GM12865 (cell line): Measurements from ENCODE around the gene RBMS3.
"Not testable (repeated sequence)": the region's sequence is repeated elsewhere in the genome, so short reads cannot be mapped to it uniquely, and the experiment has no call there.

Experiments used
- DNase-seq: peaks from one replicate; pipeline ENCODE4 v3.0.0; 2010; ENCODE audit warnings: low read depth
- H3K4me3 ChIP-seq: 2 replicates; pipeline ENCODE4 v1.5.1; 2011; ENCODE audit warnings: mild to moderate bottlenecking, low read depth, low read length, control low read depth
- TF ChIP-seq, protein P1 (sequence below): IDR thresholded peaks from 2 replicates; pipeline ENCODE4 v1.5.1; 2011; ENCODE audit warnings: low read length, control low read depth, low read depth, inconsistent platforms; ENCODE audit not compliant: insufficient read depth; ENCODE audit errors: missing control alignments

RBMS3 gene

DNA sequence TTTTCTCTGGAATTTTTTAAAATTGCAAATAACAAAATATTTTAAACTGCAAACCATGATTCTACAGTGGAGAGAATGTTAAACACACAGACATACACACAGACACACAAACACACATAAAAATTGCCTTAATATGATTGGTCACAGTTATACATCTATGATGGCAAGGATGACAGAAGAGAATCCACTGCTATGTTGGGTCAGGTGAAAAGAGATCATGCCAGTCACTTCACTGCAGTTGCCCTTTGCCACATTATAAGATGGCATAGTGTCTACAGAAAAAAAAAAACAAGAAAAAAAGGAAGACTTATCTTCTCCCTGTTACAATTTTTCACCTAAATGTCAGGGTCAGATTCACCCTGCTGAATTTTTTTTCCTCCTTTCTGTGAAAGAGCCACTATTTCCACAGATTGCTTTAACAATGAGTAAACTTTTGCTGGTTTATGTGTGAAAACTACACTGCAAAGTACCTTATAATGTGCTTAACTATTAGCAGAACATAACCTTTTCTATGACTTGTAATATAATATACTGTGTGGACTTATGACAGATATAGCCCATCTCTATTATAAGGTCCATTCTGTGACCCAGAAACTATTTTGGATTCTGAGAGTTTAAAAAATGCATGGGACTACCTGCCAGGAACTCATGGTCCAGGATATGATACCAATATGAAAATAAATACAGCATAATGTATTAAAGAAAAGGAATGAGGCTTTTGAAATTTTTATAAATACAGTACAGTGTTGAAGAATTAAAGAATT lies 111.9 kb downstream of the RBMS3 start:
- DNase-seq = no peak
- H3K4me3 ChIP-seq = no peak overlapping the region
- TF ChIP-seq, protein P1, sequence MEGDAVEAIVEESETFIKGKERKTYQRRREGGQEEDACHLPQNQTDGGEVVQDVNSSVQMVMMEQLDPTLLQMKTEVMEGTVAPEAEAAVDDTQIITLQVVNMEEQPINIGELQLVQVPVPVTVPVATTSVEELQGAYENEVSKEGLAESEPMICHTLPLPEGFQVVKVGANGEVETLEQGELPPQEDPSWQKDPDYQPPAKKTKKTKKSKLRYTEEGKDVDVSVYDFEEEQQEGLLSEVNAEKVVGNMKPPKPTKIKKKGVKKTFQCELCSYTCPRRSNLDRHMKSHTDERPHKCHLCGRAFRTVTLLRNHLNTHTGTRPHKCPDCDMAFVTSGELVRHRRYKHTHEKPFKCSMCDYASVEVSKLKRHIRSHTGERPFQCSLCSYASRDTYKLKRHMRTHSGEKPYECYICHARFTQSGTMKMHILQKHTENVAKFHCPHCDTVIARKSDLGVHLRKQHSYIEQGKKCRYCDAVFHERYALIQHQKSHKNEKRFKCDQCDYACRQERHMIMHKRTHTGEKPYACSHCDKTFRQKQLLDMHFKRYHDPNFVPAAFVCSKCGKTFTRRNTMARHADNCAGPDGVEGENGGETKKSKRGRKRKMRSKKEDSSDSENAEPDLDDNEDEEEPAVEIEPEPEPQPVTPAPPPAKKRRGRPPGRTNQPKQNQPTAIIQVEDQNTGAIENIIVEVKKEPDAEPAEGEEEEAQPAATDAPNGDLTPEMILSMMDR = no peak

DNA sequence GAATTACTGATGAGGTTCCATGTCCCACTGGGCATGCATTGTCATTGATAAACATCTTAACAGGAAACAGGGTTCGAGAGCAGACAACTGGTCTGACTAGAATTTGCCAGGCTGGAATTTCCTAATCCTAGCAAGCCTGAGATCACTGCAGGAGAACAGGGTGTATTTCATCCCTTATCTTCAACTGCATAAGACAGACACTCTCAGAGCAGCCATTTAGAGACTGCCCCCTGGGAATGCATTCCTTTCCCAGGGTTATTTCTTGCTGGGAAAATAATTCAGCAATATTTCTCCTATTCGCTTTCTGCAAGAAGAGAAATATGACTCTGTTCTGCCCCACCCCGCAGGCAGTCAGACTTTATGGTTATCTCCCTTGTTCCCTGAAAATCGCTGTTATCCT lies 113.1 kb downstream of the RBMS3 start:
- not testable (repeated sequence) for DNase-seq, H3K4me3 ChIP-seq

DNA sequence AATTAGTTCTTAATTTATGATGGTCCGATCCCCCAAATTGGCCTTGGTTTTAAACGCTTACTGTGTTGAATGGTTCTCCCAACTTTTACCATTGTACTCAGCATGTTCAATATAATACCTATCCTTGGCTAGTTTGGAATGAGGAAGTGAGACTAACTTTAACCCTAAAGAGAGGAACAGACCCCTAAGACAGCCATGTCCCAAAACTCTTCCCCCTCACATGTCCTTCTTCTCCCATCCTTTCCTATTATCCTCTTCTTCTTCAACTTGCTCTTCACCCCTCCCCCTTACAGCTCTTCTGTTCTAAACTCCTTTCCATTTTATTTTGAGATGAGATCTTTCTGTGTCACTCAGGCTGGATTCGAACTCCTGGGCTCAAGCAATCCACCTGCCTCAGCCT lies 116.5 kb downstream of the RBMS3 start:
- DNase-seq = no peak
- TF ChIP-seq, protein P1 = no peak
- H3K4me3 ChIP-seq = no peak overlapping the region

DNA sequence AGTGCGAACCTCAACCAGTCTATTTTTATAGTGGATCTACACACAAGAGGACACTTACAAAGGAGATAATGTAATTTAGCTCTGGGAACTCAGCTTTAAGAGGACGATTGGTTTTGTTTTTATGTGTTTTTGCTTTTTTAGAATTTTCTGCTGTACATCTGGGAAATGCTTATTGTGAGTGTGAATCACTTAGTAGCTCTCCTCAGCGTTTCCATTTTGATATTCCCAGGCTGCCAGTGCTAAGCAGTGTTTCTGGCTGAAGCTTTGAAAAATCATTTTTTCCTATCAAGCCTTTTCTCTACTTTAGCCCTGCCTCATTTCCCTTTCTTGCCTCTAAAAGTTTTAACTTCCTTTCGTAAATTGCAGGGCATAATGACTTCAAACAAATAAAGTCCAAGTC lies 117.9 kb downstream of the RBMS3 start:
- TF ChIP-seq, protein P1 = no peak
- no peak overlapping the region for H3K4me3 ChIP-seq
- DNase-seq = no peak

DNA sequence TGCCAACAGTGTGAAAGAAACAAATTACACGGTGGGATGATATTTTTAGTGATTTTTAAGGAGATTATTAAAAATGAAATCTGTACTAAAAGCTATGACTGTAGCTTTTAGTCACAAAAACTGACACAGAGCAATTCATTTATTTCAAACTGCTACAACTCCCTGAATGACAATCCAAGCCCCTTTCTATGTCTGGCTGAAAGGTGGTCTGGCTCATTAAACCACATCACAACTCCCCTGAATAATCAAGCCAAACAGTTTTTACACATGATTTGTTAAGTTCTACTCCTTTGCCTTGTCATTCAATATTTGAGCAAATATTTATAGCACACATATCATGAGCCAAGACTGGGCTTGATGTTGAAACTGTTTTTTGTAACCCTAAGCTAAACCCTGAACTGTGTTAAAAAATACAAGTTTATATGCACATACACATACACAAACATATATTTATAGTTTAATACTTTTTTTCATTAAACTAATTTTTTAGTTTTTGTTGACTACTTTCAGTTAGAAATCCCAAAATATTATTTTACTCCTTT lies 125.5 kb downstream of the RBMS3 start:
- no peak overlapping the region for H3K4me3 ChIP-seq
- DNase-seq = no peak
- TF ChIP-seq, protein P1 = no peak

DNA sequence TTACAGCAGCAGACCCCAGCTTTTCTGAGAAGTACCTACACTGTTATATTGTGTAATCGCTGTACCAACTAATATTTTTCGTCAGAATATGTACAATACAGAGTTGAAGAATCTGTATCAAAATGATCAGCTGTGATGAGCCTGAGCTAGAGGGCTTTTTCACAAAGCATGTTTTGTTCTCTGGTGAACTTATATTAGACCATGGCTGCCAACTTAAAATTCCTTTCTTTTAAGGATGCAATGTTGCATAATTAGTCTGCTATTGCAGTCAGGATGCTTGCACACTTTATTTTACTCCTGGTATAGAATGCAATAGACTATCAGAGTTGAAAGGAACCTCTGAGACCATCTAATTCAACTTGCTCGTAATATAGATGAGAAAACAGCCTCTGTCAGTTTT lies 127.8 kb downstream of the RBMS3 start:
- no peak overlapping the region for H3K4me3 ChIP-seq
- TF ChIP-seq, protein P1 = no peak
- DNase-seq = no peak

DNA sequence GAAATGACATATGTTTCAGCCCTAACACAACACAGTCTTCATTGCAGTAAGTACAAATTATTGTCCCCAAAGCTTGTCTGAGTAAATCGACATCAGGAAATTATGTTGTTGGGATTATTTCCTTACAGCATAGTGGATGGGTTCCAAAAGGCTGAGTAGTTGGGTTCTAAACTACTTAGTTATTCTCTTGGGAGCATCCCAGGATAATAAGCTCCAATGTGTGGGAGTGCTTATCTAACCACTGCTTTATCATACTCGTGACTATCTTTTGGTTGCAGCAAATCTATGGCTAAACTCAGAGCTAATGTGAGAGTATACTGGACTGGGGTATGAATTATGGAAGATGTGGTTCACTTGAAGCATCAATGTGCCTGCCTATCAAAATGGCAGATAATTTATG lies 128.5 kb downstream of the RBMS3 start:
- DNase-seq = no peak

More for the DNA sequence above, 128.5 kb downstream of the RBMS3 start:
- no peak overlapping the region for H3K4me3 ChIP-seq
- TF ChIP-seq, protein P1 = no peak
